SK-N-SH treated with all-trans-retinoic acid at 6 μM for 48 hours (cell line): Measurements from ENCODE around the gene PPP2R2C.

Source experiments
- BACH2 ChIP-seq: fragments of 250-450 bp; sonication (Bioruptor Pico); IDR thresholded peaks from 2 replicates; pipeline ENCODE4 v1.9.0; 2021; ENCODE audit warnings: mild to moderate bottlenecking, borderline replicate concordance
- CREB5 ChIP-seq: fragments of 250-450 bp; sonication (Bioruptor Pico); IDR thresholded peaks from 2 replicates; pipeline ENCODE4 v1.5.1; 2020; ENCODE audit warnings: low read depth, mild to moderate bottlenecking, moderate library complexity
- CSDC2 ChIP-seq: fragments of 250-450 bp; sonication (Bioruptor Pico); IDR thresholded peaks from 2 replicates; pipeline ENCODE4 v1.5.0; 2020; ENCODE audit warnings: mild to moderate bottlenecking, moderate library complexity
- ISL1 ChIP-seq: fragments of 250-450 bp; sonication (Bioruptor Pico); IDR thresholded peaks from 2 replicates; pipeline ENCODE4 v2.1.2; 2022; ENCODE audit warnings: mild to moderate bottlenecking, moderate library complexity
- OSR1 ChIP-seq: fragments of 250-450 bp; sonication (Bioruptor Pico); IDR thresholded peaks from 2 replicates; pipeline ENCODE4 v1.8.0; 2022; ENCODE audit warnings: moderate library complexity, mild to moderate bottlenecking, inconsistent platforms
- PATZ1 ChIP-seq: fragments of 250-450 bp; sonication (Bioruptor Pico); IDR thresholded peaks from 2 replicates; pipeline ENCODE4 v1.8.0; 2020; ENCODE audit warnings: mild to moderate bottlenecking, moderate library complexity, borderline replicate concordance
- RARB ChIP-seq: fragments of 250-450 bp; sonication (Bioruptor Pico); IDR thresholded peaks from 2 replicates; pipeline ENCODE4 v1.8.0; 2021; ENCODE audit warnings: mild to moderate bottlenecking, moderate library complexity
- SNAI2 ChIP-seq: fragments of 250-450 bp; sonication (Bioruptor Pico); IDR thresholded peaks from 2 replicates; pipeline ENCODE4 v1.5.0; 2020; ENCODE audit warnings: mild to moderate bottlenecking, moderate library complexity
- TCF4 ChIP-seq: fragments of 250-450 bp; sonication (Bioruptor Pico); IDR thresholded peaks from 2 replicates; pipeline ENCODE4 v1.8.0; 2021; ENCODE audit warnings: mild to moderate bottlenecking, moderate library complexity, borderline replicate concordance
- ZC3H10 ChIP-seq: fragments of 250-450 bp; sonication (Bioruptor Pico); IDR thresholded peaks from 2 replicates; pipeline ENCODE4 v1.5.1; 2021; ENCODE audit warnings: mild to moderate bottlenecking, moderate library complexity
- ZFP3 ChIP-seq: fragments of 250-450 bp; sonication (Bioruptor Pico); IDR thresholded peaks from 2 replicates; pipeline ENCODE4 v1.5.0; 2020; ENCODE audit warnings: mild to moderate bottlenecking, moderate library complexity

- TF ChIP-seq PATZ1: no peak
- no peak for TF ChIP-seq SNAI2
- TF ChIP-seq CSDC2 (CRISPR knock-in tag): no peak
- TF ChIP-seq TCF4 (CRISPR knock-in tag): no peak
- no peak for TF ChIP-seq BACH2 (CRISPR knock-in tag)
- TF ChIP-seq ZC3H10 (CRISPR knock-in tag): no peak
- TF ChIP-seq OSR1 (CRISPR knock-in tag): no peak
- no peak for TF ChIP-seq CREB5
- TF ChIP-seq ZFP3 (CRISPR knock-in tag): no peak
- TF ChIP-seq RARB (CRISPR knock-in tag): no peak
- TF ChIP-seq ISL1 (CRISPR knock-in tag): no peak
These were observed 175.1 kb downstream of the PPP2R2C start for GRCh38 chr4:6297266-6297815.
